DOHH2 (cell line): ENCODE data around the gene FSD1.

ENCODE experiments used
- CTCF ChIP-seq: fragments of 200-600 bp; sonication (generic); IDR thresholded peaks from one replicate; pipeline ENCODE4 v1.5.1; 2014; ENCODE audit warnings: antibody characterized with exemption, mild to moderate bottlenecking, low read depth, low read length; ENCODE audit not compliant: poor library complexity, severe bottlenecking
- EZH2phosphoT487 ChIP-seq: fragments of 200-600 bp; sonication (generic); IDR thresholded peaks from 2 replicates; pipeline ENCODE4 v1.6.1; 2017; ENCODE audit warnings: borderline replicate concordance, mild to moderate bottlenecking, antibody characterized with exemption, low read length, moderate library complexity, mixed read lengths

GRCh38 chr19:4360641-4361151, 56.3 kb downstream of the FSD1 start:
- TF ChIP-seq CTCF (no peak), EZH2phosphoT487 (no peak)
